BJ (cell line): ENCODE data around the gene MAP3K10. TPM values are rescaled to one million over a fixed set of nuclear protein-coding genes. Genes with fewer than 3 reads are reported as not detected.

Experiments
- CTCF ChIA-PET: fragments of 350-600 bp; formaldehyde crosslinking; extraction: SDS; loops from one replicate; lab custom pipeline; 2021; ENCODE audit warnings: antibody characterized with exemption, inconsistent platforms; lab: Yijun Ruan, JAX
- POLR2A ChIA-PET: fragments of 300-600 bp; sonication (Branson Sonifier 250); formaldehyde crosslinking; extraction: SDS; loops from one replicate; lab custom pipeline; 2021; ENCODE audit warnings: antibody characterized with exemption; lab: Charles Lee
- DNase-seq: peaks from one replicate; pipeline ENCODE4 v3.0.0-alpha.2; 2011; ENCODE audit warnings: low read depth
- H3K27me3 ChIP-seq: 2 replicates; pipeline ENCODE4 v1.6.0; 2011; ENCODE audit warnings: low read length; ENCODE audit not compliant: control insufficient read depth, insufficient read depth
- H3K36me3 ChIP-seq: 2 replicates; pipeline ENCODE4 v1.5.1; 2011; ENCODE audit warnings: low read length; ENCODE audit not compliant: control insufficient read depth, insufficient read depth
- H3K4me3 ChIP-seq: 2 replicates; pipeline ENCODE4 v1.5.1; 2011; ENCODE audit warnings: low read depth, mild to moderate bottlenecking, control low read depth, low read length
- CTCF ChIP-seq: IDR thresholded peaks from 2 replicates; pipeline ENCODE4 v1.5.1; 2011; ENCODE audit warnings: low read depth, mild to moderate bottlenecking, control low read depth, inconsistent platforms, low read length, moderate library complexity; ENCODE audit not compliant: insufficient read depth
- polyA plus RNA-seq: library from polyadenylated mRNA; depleted of rRNA; stranded (reverse); fragments of >200 nt; gene quantifications from 2 replicates; pipeline ENCODE4 v1.2.3, GENCODE V29; 2011

Gene MAP3K10
- polyA plus RNA-seq, 1 experiment: 3.6 TPM

GRCh38 chr19:40174092-40174491 is 17.1 kb upstream of the MAP3K10 start:
- CTCF ChIA-PET: interaction anchor here (1.1 to 1.6 kb wide), 2 partner anchors 9 to 34 kb away, joined by 6 to 8 read pairs; no protein-coding TSS in a partner anchor
- Histone ChIP-seq H3K36me3 (no peaks in the 10 kb centered on the region), H3K4me3 (no peak overlapping the region), H3K27me3 (no peaks in the 10 kb centered on the region)
- DNase-seq: no peak
- no peak for TF ChIP-seq CTCF
- POLR2A ChIA-PET: no interaction called here

GRCh38 chr19:40175820-40176219 is 15.4 kb upstream of the MAP3K10 start:
- no peaks in the 10 kb centered on the region for H3K36me3 ChIP-seq
- no peaks in the 10 kb centered on the region for H3K27me3 ChIP-seq
- DNase-seq: no peak
- no peak overlapping the region for H3K4me3 ChIP-seq
- POLR2A ChIA-PET: interaction anchor here (0.7 kb wide), 1 partner anchor 106 kb away, joined by 4 read pairs; no protein-coding TSS in a partner anchor
- CTCF ChIA-PET: interaction anchor here (0.7 to 1.7 kb wide), 2 partner anchors 10 to 83 kb away, joined by 3 to 5 read pairs; no protein-coding TSS in a partner anchor
- TF ChIP-seq CTCF: no peak

DNA sequence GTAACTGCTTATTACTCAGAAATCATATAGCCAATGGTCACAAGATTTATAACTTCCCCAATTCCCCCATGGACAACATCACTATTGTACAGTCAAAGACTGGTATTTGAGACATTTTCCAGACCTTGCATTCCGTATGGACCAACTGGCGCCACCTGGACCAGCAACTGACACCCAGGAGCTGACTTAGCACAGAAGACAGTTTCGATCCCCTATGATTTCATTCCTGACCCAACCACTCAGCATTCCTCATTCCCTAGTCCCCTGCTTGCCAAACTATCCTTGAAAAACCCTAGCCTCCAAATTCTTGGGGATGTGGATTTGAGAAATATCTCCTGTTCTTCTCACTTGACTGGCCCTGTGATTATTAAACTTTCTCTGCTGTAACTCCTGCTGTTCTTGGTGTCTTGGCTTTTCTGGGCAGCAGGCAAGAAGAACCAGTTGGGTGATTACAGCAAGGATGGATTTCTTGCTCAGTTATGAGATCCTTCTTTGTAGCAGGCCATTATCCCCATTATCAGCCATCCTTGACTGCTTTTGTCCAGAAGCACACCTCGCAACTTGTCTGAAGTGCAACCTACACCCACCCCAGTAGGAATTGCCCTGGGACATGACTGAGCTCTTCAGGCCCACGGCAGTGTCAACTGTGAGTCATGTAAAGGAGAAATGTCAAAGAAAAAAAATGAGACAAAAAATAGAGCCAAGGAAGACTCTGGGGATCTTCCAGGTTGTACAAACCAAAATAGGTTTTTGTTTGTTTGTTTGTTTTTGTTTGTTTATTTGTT is 13.7 kb upstream of the MAP3K10 start:
- ChIA-PET POLR2A (no interaction called here), CTCF (no interaction called here)
- H3K27me3 ChIP-seq: no peaks in the 10 kb centered on the region
- TF ChIP-seq CTCF: no peak
- no peak for DNase-seq
- H3K36me3 ChIP-seq: no peaks in the 10 kb centered on the region
- no peak overlapping the region for H3K4me3 ChIP-seq

- no peaks in the 10 kb centered on the region for H3K27me3 ChIP-seq
- POLR2A ChIA-PET: no interaction called here
- CTCF ChIA-PET: interaction anchor here (0.7 to 1.0 kb wide), 2 partner anchors 12 kb away, joined by 3 read pairs; partner anchors contain the start of gene MAP3K10
- no peak for TF ChIP-seq CTCF
- no peak for DNase-seq
- H3K36me3 ChIP-seq: no peaks in the 10 kb centered on the region
- H3K4me3 ChIP-seq: no peak overlapping the region
These were observed 12.5 kb upstream of the MAP3K10 start for GRCh38 chr19:40178756-40179155.

DNA sequence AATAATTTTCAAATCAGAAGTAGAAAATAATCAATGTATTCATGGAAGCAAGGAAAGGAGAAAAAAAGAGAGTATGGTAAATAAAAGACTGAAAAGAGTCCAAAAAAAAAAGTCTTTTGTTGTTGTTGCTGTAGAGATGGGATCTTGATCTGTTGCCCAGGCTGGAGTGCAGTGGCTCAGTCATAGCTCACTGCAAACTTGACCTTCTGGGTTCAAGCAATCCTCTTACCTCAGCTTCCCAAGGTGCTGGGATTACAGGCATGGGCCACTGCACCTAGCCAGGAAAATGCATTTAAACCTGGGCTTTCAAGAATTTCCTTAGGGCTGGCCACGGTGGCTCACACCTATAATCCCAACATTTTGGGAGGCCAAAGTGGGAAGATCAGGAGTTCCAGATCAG is 7.0 kb upstream of the MAP3K10 start:
- CTCF ChIA-PET: no interaction called here
- peaks cover 2% of the 10 kb centered on the region; the same call in 1 of the 2 replicates for H3K27me3 ChIP-seq
- H3K4me3 ChIP-seq: no peak overlapping the region
- POLR2A ChIA-PET: no interaction called here
- no peak for TF ChIP-seq CTCF
- H3K36me3 ChIP-seq: no peaks in the 10 kb centered on the region
- no peak for DNase-seq
